Left ventricle myocardium superior (tissue), 1 donor: ENCODE measurements around the gene ADCY7. TPM values are rescaled to one million over a fixed set of nuclear protein-coding genes. Genes with fewer than 3 reads are reported as not detected.

Experiments used
- ATAC-seq: fragments of 200-7000 bp; cut with Tn5 transposase; one replicate; pipeline ENCODE4 v1.9.1; 2020; ENCODE audit warnings: mild to moderate bottlenecking, moderate library complexity
- DNase-seq: peaks from one replicate; pipeline ENCODE4 v3.0.0-alpha.2; 2020
- intact Hi-C: fragments of 100-400 bp; cut with micrococcal nuclease; formaldehyde crosslinking; loops from one replicate; pipeline ENCODE4 v1.11.0; 2022
- total RNA-seq: library from RNA; stranded (reverse); fragmentation: NEBNext Ultra II Directional; extraction: Animal tissue kit (Norgen Biotek cat#: 25700); gene quantifications from one replicate; pipeline ENCODE4 v1.2.1, GENCODE V29; 2021
- donor health status: DM: no; HTN: yes; CAD: no; lungs with severe emphysema.

The ADCY7 gene
- total RNA-seq, 1 donor from 2014 or later: 8.3 TPM

- DNase-seq: no peak
- intact Hi-C loops: no loop called here
- no peak for ATAC-seq
These were observed 25.6 kb downstream of the ADCY7 start for GRCh38 chr16:50291719-50292565.

- DNase-seq (no peak), ATAC-seq (no peak)
- intact Hi-C loops: no loop called here
These were observed 26.2 kb downstream of the ADCY7 start for GRCh38 chr16:50292566-50292948.

GRCh38 chr16:50293041-50293783, 26.9 kb downstream of the ADCY7 start:
- intact Hi-C loops: no loop called here

GRCh38 chr16:50293994-50294855, 27.9 kb downstream of the ADCY7 start:
- ATAC-seq (no peak), DNase-seq (peak; percentile 12)
- intact Hi-C loops: no loop called here

More at GRCh38 chr16:50293041-50293783, 26.9 kb downstream of the ADCY7 start:
- DNase-seq: no peak
- no peak for ATAC-seq

- ATAC-seq (no peak), DNase-seq (peak; percentile 1)
- intact Hi-C loops: no loop called here
These were observed 28.6 kb downstream of the ADCY7 start for GRCh38 chr16:50294955-50295354.

GRCh38 chr16:50295541-50296132, 29.3 kb downstream of the ADCY7 start:
- intact Hi-C loops: no loop called here
- DNase-seq (peak; percentile 6), ATAC-seq (no peak)

GRCh38 chr16:50296807-50297206, 30.5 kb downstream of the ADCY7 start:
- ATAC-seq: no peak
- intact Hi-C loops: no loop called here
- DNase-seq: peak; percentile 3

GRCh38 chr16:50297301-50298074, 31.1 kb downstream of the ADCY7 start:
- peak; percentile 77 for ATAC-seq
- peak; percentile 43 for DNase-seq
- intact Hi-C loops: no loop called here

- DNase-seq: peak; percentile 10
- intact Hi-C loops: no loop called here
- ATAC-seq: no peak
These were observed 31.7 kb downstream of the ADCY7 start for GRCh38 chr16:50298075-50298460.

- DNase-seq (peak; percentile 20), ATAC-seq (no peak)
- intact Hi-C loops: no loop called here
These were observed 32.5 kb downstream of the ADCY7 start for GRCh38 chr16:50298591-50299507.

- ATAC-seq (no peak), DNase-seq (peak; percentile 15)
- intact Hi-C loops: no loop called here
These were observed 33.3 kb downstream of the ADCY7 start for GRCh38 chr16:50299508-50300105.

- DNase-seq (peak; percentile 12), ATAC-seq (no peak)
- intact Hi-C loops: no loop called here
These were observed 34.7 kb downstream of the ADCY7 start for GRCh38 chr16:50300942-50301625.

- intact Hi-C loops: no loop called here
- DNase-seq (peak; percentile 26), ATAC-seq (no peak)
These were observed 35.5 kb downstream of the ADCY7 start for GRCh38 chr16:50301626-50302471.

- ATAC-seq: no peak
- intact Hi-C loops: no loop called here
- no peak for DNase-seq
These were observed 36.2 kb downstream of the ADCY7 start for GRCh38 chr16:50302472-50303005.

- intact Hi-C loops: no loop called here
- DNase-seq (no peak), ATAC-seq (no peak)
These were observed 36.8 kb downstream of the ADCY7 start for GRCh38 chr16:50303041-50303604.
